ENCODE results near the gene JMJD6.

JMJD6 gene

GRCh38 chr17:76710863-76711611 is 15.4 kb downstream of the JMJD6 start, which contains the start of gene MXRA7:
Gene MXRA7, minus strand, starts transcription at chr17:76710965. Its CDS starts 19 bp downstream, at chr17:76710946.
- TF ChIP-seq GATA2 (IDR thresholded peaks at IDR 0.05; ENCODE audit: low read depth, low read length) (no peak), GATA3 (IDR thresholded peaks at IDR 0.05; ENCODE audit: low read depth, low read length) (no peak)

- TF ChIP-seq GATA3 (IDR thresholded peaks at IDR 0.05; ENCODE audit: low read depth, low read length): no peak
Measured at GRCh38 chr17:76709077-76709950, 17.1 kb downstream of the JMJD6 start.

- TF ChIP-seq GATA2 (IDR thresholded peaks at IDR 0.05; ENCODE audit: low read depth, low read length) (no peak), GATA3 (IDR thresholded peaks at IDR 0.05; ENCODE audit: low read depth, low read length) (no peak)
Measured at GRCh38 chr17:76707985-76708807, 18.2 kb downstream of the JMJD6 start.

GRCh38 chr17:76706817-76707216 is 19.6 kb downstream of the JMJD6 start:
- TF ChIP-seq GATA3 (IDR thresholded peaks at IDR 0.05; ENCODE audit: low read depth, low read length) (no peak), GATA2 (IDR thresholded peaks at IDR 0.05; ENCODE audit: low read depth, low read length) (no peak)

GRCh38 chr17:76704805-76705204 is 21.6 kb downstream of the JMJD6 start:
- TF ChIP-seq GATA2 (IDR thresholded peaks at IDR 0.05; ENCODE audit: low read depth, low read length): no peak
- no peak for TF ChIP-seq GATA3 (IDR thresholded peaks at IDR 0.05; ENCODE audit: low read depth, low read length)

- TF ChIP-seq GATA3 (IDR thresholded peaks at IDR 0.05; ENCODE audit: low read depth, low read length) (no peak), GATA2 (IDR thresholded peaks at IDR 0.05; ENCODE audit: low read depth, low read length) (no peak)
Measured at GRCh38 chr17:76702941-76703637, 23.3 kb downstream of the JMJD6 start.

GRCh38 chr17:76702076-76702475 is 24.3 kb downstream of the JMJD6 start:
- TF ChIP-seq GATA2 (IDR thresholded peaks at IDR 0.05; ENCODE audit: low read depth, low read length): no peak
- TF ChIP-seq GATA3 (IDR thresholded peaks at IDR 0.05; ENCODE audit: low read depth, low read length): no peak

GRCh38 chr17:76701471-76701967 is 24.9 kb downstream of the JMJD6 start:
- TF ChIP-seq GATA3 (IDR thresholded peaks at IDR 0.05; ENCODE audit: low read depth, low read length): no peak
- TF ChIP-seq GATA2 (IDR thresholded peaks at IDR 0.05; ENCODE audit: low read depth, low read length): no peak

- TF ChIP-seq GATA2 (IDR thresholded peaks at IDR 0.05; ENCODE audit: low read depth, low read length) (no peak), GATA3 (IDR thresholded peaks at IDR 0.05; ENCODE audit: low read depth, low read length) (no peak)
Measured at GRCh38 chr17:76700617-76701470, 25.6 kb downstream of the JMJD6 start.

- TF ChIP-seq GATA3 (IDR thresholded peaks at IDR 0.05; ENCODE audit: low read depth, low read length): no peak
- no peak for TF ChIP-seq GATA2 (IDR thresholded peaks at IDR 0.05; ENCODE audit: low read depth, low read length)
Measured at GRCh38 chr17:76700270-76700616, 26.2 kb downstream of the JMJD6 start.

- peak; percentile 79 for TF ChIP-seq GATA2 (IDR thresholded peaks at IDR 0.05; ENCODE audit: low read depth, low read length)
- no peak for TF ChIP-seq GATA3 (IDR thresholded peaks at IDR 0.05; ENCODE audit: low read depth, low read length)
Measured at GRCh38 chr17:76697702-76698465, 28.5 kb downstream of the JMJD6 start.

All from SH-SY5Y (cell line).